PC-9 (cell line): ENCODE data around the gene NT5DC4. TPM values are rescaled to one million over a fixed set of nuclear protein-coding genes. Genes with fewer than 3 reads are reported as not detected.

Experiments
- BruUV-seq: library from RNA; stranded (reverse); fragments of 400-500 nt; replicated peaks from 2 replicates; lab custom pipeline; 2021; lab: Mats Ljungman, UMichigan
- CTCF ChIA-PET: fragments of 300-600 bp; sonication (Branson Sonifier 250); formaldehyde crosslinking; loops from one replicate; lab custom pipeline; 2022; ENCODE audit warnings: antibody characterized with exemption; lab: Charles Lee
- POLR2A ChIA-PET: fragments of 300-600 bp; sonication (Branson Sonifier 250); formaldehyde crosslinking; loops from one replicate; lab custom pipeline; 2022; ENCODE audit warnings: antibody characterized with exemption; ENCODE audit not compliant: unreplicated experiment; lab: Charles Lee
- DNase-seq, 2 experiments: peaks; one replicate each; pipeline versions ENCODE4 v3.0.0 to v3.0.0-alpha.2; 2015 to 2022; ENCODE audit warnings: mixed read lengths in 1 of 2
- H2AFZ ChIP-seq: fragments of 200-600 bp; sonication (generic); 2 replicates; pipeline ENCODE4 v1.8.1; 2017; ENCODE audit warnings: antibody characterized with exemption
- H3F3A ChIP-seq: fragments of 200-600 bp; sonication (generic); 2 replicates; pipeline ENCODE4 v1.8.1; 2017; ENCODE audit warnings: antibody characterized with exemption, mild to moderate bottlenecking, low read depth; ENCODE audit not compliant: insufficient read depth
- H3K27ac ChIP-seq: fragments of 200-600 bp; sonication (generic); 2 replicates; pipeline ENCODE4 v1.6.1; 2016; ENCODE audit warnings: mixed run types
- H3K27me3 ChIP-seq: fragments of 200-600 bp; sonication (generic); 2 replicates; pipeline ENCODE4 v1.6.1; 2016; ENCODE audit warnings: low read depth, mixed run types; ENCODE audit not compliant: insufficient read depth
- H3K36me3 ChIP-seq: fragments of 200-600 bp; sonication (generic); 2 replicates; pipeline ENCODE4 v1.6.1; 2016; ENCODE audit warnings: low read depth, mixed run types
- H3K4me1 ChIP-seq: fragments of 200-600 bp; sonication (generic); replicated peaks from 2 replicates; pipeline ENCODE4 v1.6.1; 2016; ENCODE audit warnings: mixed run types; ENCODE audit not compliant: insufficient read depth
- H3K4me2 ChIP-seq: fragments of 200-600 bp; sonication (generic); 2 replicates; pipeline ENCODE4 v1.6.1; 2017; ENCODE audit warnings: mixed run types
- H3K4me3 ChIP-seq: fragments of 200-600 bp; sonication (generic); 2 replicates; pipeline ENCODE4 v1.6.1; 2016; ENCODE audit warnings: mixed run types
- H3K79me2 ChIP-seq: fragments of 200-600 bp; sonication (generic); 2 replicates; pipeline ENCODE4 v1.6.1; 2017; ENCODE audit warnings: low read depth, mixed run types
- H3K9me2 ChIP-seq: fragments of 200-600 bp; sonication (generic); 2 replicates; pipeline ENCODE4 v1.8.1; 2017; ENCODE audit warnings: mild to moderate bottlenecking; ENCODE audit not compliant: insufficient read depth
- H3K9me3 ChIP-seq: fragments of 200-600 bp; sonication (generic); 2 replicates; pipeline ENCODE4 v1.8.1; 2016; ENCODE audit warnings: low read depth; ENCODE audit not compliant: insufficient read depth
- H4K20me1 ChIP-seq: fragments of 200-600 bp; sonication (generic); 2 replicates; pipeline ENCODE4 v1.8.1; 2017; ENCODE audit not compliant: insufficient read depth
- EZH2 ChIP-seq: fragments of 200-600 bp; sonication (generic); IDR thresholded peaks from 2 replicates; pipeline ENCODE4 v1.8.0; 2017; ENCODE audit warnings: antibody characterized with exemption, low read depth
- intact Hi-C: fragments of 100-400 bp; cut with micrococcal nuclease; formaldehyde crosslinking; loops from one replicate; pipeline ENCODE4 v1.10.0; 2022; ENCODE audit not compliant: unreplicated experiment
- total RNA-seq: library from RNA; stranded (reverse); gene quantifications from 2 replicates; pipeline ENCODE4 v1.2.3, GENCODE V29; 2021
- TF ChIP-seq, protein P1 (sequence below): fragments of 200-600 bp; sonication (generic); conservative IDR thresholded peaks from 2 replicates; pipeline ENCODE4 v1.6.1; 2017; ENCODE audit warnings: mixed run types, antibody characterized with exemption, mild to moderate bottlenecking, moderate library complexity

NT5DC4 gene
- total RNA-seq, 1 experiment from 2014 or later = 6.1 TPM

DNA sequence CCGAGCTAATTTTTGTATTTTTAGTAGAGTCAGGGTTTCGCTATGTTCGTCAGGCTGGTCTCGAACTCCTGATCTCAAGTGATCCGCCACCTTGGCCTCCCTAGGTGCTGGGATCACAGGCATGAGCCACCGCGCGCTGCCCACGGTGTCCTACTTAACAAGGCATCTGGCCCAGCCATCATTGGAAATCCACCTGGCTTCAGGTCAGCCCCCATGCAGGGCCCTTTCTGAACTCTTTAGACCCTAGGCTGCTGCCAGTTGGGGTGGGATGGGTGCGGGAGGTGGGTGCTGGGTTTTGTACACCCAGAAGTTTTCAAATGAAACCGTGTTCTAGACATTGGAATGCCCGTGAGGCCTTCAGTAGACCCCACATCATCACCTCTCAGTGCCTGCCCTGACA is 26.6 kb upstream of the NT5DC4 start:
- intact Hi-C loops = no loop called here
- CTCF ChIA-PET = interaction anchor here (0.7 kb wide), 1 partner anchor 31 kb away, joined by 3 read pairs; no protein-coding TSS in a partner anchor
- no peaks in the 10 kb centered on the region for H3K36me3 ChIP-seq
- no peak overlapping the region for H3K4me3 ChIP-seq
- H3K9me2 ChIP-seq = no peaks in the 10 kb centered on the region
- BruUV-seq = no TSS peak
- no peak for TF ChIP-seq EZH2
- TF ChIP-seq, protein P1, sequence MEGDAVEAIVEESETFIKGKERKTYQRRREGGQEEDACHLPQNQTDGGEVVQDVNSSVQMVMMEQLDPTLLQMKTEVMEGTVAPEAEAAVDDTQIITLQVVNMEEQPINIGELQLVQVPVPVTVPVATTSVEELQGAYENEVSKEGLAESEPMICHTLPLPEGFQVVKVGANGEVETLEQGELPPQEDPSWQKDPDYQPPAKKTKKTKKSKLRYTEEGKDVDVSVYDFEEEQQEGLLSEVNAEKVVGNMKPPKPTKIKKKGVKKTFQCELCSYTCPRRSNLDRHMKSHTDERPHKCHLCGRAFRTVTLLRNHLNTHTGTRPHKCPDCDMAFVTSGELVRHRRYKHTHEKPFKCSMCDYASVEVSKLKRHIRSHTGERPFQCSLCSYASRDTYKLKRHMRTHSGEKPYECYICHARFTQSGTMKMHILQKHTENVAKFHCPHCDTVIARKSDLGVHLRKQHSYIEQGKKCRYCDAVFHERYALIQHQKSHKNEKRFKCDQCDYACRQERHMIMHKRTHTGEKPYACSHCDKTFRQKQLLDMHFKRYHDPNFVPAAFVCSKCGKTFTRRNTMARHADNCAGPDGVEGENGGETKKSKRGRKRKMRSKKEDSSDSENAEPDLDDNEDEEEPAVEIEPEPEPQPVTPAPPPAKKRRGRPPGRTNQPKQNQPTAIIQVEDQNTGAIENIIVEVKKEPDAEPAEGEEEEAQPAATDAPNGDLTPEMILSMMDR = no peak
- H4K20me1 ChIP-seq = no peaks in the 10 kb centered on the region
- H3K9me3 ChIP-seq = no peaks in the 10 kb centered on the region
- H3K4me1 ChIP-seq = peaks cover 29% of the 10 kb centered on the region
- no peaks in the 10 kb centered on the region for H3K79me2 ChIP-seq
- H3K27me3 ChIP-seq = no peaks in the 10 kb centered on the region
- no peak overlapping the region for H3K27ac ChIP-seq
- H3K4me2 ChIP-seq = no peak overlapping the region
- no peak overlapping the region for H2AFZ ChIP-seq
- no peak for DNase-seq
- H3F3A ChIP-seq = peaks cover 29% of the 10 kb centered on the region
- POLR2A ChIA-PET = no interaction called here

DNA sequence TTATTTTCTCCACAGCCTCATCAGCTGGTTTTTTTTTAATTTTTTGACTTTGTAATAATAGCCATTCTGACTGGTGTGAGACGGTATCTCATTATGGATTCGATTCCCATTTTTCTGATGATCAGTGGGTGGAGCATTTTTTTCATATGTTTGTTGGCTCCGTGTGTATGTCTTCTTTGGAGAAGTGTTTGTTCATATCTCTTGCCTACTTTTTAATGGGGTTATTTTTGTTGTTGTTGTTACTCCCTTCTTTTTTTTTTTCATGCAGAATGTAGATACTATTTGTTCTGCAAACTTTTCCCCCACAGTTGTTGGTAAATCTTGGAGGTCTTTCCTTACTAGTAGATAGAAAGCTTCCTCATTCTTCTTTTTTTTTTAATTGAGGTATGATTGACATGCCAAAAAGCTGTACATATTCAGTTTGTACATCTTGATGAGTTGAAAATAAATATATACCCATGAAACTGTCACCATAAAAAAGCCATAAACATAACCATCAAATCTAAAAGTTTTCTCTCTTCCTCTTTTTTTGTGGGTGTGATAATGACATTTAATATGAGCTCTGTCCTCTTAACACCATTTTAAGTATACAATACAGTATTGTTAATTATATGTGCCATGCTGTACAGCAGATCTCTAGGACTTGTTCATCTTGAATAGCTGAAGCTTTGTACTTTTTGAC is 21.8 kb upstream of the NT5DC4 start:
- no peak overlapping the region for H3K4me3 ChIP-seq
- POLR2A ChIA-PET = interaction anchor here (0.7 kb wide), 1 partner anchor 370 kb away, joined by 16 read pairs; no protein-coding TSS in a partner anchor

DNA sequence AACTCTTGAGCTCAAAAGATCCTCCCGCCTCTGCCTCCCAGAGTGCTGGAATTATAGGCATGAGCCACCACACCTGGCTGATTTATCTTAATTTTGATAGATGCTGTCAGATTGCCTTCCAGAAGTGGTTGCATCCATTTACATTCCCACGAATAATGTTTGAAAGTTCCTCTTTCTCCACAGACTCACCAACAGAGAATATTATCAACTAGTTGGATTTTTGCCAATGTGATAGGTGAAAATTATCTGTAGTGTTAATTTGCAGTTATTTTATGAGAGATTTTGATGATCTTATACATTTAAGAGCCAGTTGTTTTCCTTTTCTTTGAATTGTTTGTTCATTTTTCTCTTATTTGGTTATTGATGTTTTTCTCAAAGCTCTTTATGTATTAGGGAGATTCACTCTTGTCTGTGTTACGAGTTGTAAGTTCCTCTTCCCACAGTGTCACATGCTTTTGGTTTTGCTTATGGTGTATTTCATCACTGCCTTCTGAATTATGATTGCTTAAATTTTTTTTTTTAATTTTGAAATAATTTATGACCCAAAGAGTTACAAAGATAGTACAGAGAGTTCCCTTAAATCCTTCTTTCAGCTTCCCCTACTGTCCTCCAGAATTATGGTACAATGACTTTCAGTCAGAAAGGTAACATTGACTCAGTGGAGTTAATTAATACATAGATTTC is 20.7 kb upstream of the NT5DC4 start:
- POLR2A ChIA-PET = no interaction called here

More for the DNA sequence above, 21.8 kb upstream of the NT5DC4 start:
- Histone ChIP-seq H3K4me1 (no peaks in the 10 kb centered on the region), H3K27ac (no peak overlapping the region), H3K79me2 (no peaks in the 10 kb centered on the region), H3K9me3 (no peaks in the 10 kb centered on the region), H4K20me1 (no peaks in the 10 kb centered on the region), H3K4me2 (no peak overlapping the region), H3F3A (0 out of 2 replicates have a peak, but pooled peaks cover 3% of the 10 kb centered on the region), H2AFZ (no peak overlapping the region), H3K36me3 (no peaks in the 10 kb centered on the region), H3K9me2 (no peaks in the 10 kb centered on the region), H3K27me3 (no peaks in the 10 kb centered on the region)
- TF ChIP-seq, protein P1 = no peak
- no peak for TF ChIP-seq EZH2
- no TSS peak for BruUV-seq
- CTCF ChIA-PET = interaction anchor here (0.7 kb wide), 1 partner anchor 26 kb away, joined by 3 read pairs; no protein-coding TSS in a partner anchor
- intact Hi-C loops = no loop called here
- DNase-seq = no peak

More for the DNA sequence above, 20.7 kb upstream of the NT5DC4 start:
- Histone ChIP-seq H3K36me3 (no peaks in the 10 kb centered on the region), H3F3A (0 out of 2 replicates have a peak, but pooled peaks cover 3% of the 10 kb centered on the region), H3K4me1 (no peaks in the 10 kb centered on the region), H3K27ac (no peak overlapping the region), H2AFZ (no peak overlapping the region), H3K9me2 (no peaks in the 10 kb centered on the region), H3K4me2 (no peak overlapping the region), H3K27me3 (no peaks in the 10 kb centered on the region), H3K4me3 (no peak overlapping the region), H3K9me3 (no peaks in the 10 kb centered on the region), H4K20me1 (no peaks in the 10 kb centered on the region), H3K79me2 (no peaks in the 10 kb centered on the region)
- CTCF ChIA-PET = no interaction called here
- TF ChIP-seq EZH2 = no peak
- TF ChIP-seq, protein P1 = no peak
- intact Hi-C loops = no loop called here
- BruUV-seq = no TSS peak
- no peak for DNase-seq
